Neural crest cell (in vitro differentiated cells): Measurements from ENCODE around the gene IGF2BP2. TPM values are rescaled to one million over a fixed set of nuclear protein-coding genes. Genes with fewer than 3 reads are reported as not detected.

ENCODE experiments used
- DNase-seq: peaks from one replicate; pipeline ENCODE4 v3.0.0; 2021; ENCODE audit warnings: low read depth, mixed read lengths, low spot score
- H3K27ac Mint-ChIP-seq: one replicate; pipeline ENCODE4 v1.8.0; 2021; ENCODE audit warnings: mild to moderate bottlenecking, mixed read lengths; ENCODE audit not compliant: unreplicated experiment
- H3K27me3 Mint-ChIP-seq: 2 replicates; pipeline ENCODE4 v1.8.0; 2021; ENCODE audit warnings: low read depth, mild to moderate bottlenecking, mixed read lengths
- H3K36me3 Mint-ChIP-seq: 2 replicates; pipeline ENCODE4 v1.8.0; 2021; ENCODE audit warnings: low read depth, mild to moderate bottlenecking, mixed read lengths
- H3K4me1 Mint-ChIP-seq: 2 replicates; pipeline ENCODE4 v1.8.0; 2021; ENCODE audit warnings: mixed read lengths
- H3K4me3 Mint-ChIP-seq: one replicate; pipeline ENCODE4 v1.8.0; 2021; ENCODE audit warnings: mild to moderate bottlenecking, mixed read lengths
- H3K9me3 Mint-ChIP-seq: 2 replicates; pipeline ENCODE4 v1.8.0; 2021; ENCODE audit warnings: mixed read lengths
- total RNA-seq: library from RNA; stranded (reverse); gene quantifications from 2 replicates; pipeline ENCODE4 v1.2.1, GENCODE V29; 2021
- TF ChIP-seq, protein P1 (sequence below): fragments of 200-600 bp; sonication (generic); conservative IDR thresholded peaks from 2 replicates; pipeline ENCODE4 v1.5.0; 2021; ENCODE audit warnings: antibody characterized with exemption, mild to moderate bottlenecking

Gene IGF2BP2
- total RNA-seq, 1 donor from 2014 or later, result 141 TPM

DNA sequence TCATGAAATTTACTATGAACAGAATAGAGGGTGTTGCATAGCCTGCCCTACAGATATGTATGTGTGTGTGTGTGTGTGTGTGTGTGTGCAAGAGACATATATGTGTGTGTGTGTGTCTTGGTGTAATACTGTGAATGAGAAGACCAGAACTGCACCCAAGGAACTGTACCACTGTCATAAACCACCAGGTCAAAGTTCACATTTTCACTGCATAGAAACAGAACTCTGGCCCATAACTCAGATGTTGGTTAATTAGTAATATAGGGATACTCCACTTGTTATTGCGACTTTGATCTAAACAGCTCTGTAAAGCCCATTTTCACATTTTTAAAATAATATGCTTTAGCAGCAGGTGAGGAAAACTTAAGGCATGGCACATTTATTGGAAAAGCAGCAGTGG is 111.8 kb downstream of the IGF2BP2 start:
- no peaks in the 10 kb centered on the region for H3K36me3 Mint-ChIP-seq
- no peaks in the 10 kb centered on the region for H3K27me3 Mint-ChIP-seq
- H3K4me1 Mint-ChIP-seq, result peaks cover 55% of the 10 kb centered on the region
- TF ChIP-seq, protein P1, sequence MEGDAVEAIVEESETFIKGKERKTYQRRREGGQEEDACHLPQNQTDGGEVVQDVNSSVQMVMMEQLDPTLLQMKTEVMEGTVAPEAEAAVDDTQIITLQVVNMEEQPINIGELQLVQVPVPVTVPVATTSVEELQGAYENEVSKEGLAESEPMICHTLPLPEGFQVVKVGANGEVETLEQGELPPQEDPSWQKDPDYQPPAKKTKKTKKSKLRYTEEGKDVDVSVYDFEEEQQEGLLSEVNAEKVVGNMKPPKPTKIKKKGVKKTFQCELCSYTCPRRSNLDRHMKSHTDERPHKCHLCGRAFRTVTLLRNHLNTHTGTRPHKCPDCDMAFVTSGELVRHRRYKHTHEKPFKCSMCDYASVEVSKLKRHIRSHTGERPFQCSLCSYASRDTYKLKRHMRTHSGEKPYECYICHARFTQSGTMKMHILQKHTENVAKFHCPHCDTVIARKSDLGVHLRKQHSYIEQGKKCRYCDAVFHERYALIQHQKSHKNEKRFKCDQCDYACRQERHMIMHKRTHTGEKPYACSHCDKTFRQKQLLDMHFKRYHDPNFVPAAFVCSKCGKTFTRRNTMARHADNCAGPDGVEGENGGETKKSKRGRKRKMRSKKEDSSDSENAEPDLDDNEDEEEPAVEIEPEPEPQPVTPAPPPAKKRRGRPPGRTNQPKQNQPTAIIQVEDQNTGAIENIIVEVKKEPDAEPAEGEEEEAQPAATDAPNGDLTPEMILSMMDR, result no peak
- H3K4me3 Mint-ChIP-seq, result no peak overlapping the region
- no peak for DNase-seq
- no peaks in the 10 kb centered on the region for H3K9me3 Mint-ChIP-seq
- no peak overlapping the region for H3K27ac Mint-ChIP-seq

DNA sequence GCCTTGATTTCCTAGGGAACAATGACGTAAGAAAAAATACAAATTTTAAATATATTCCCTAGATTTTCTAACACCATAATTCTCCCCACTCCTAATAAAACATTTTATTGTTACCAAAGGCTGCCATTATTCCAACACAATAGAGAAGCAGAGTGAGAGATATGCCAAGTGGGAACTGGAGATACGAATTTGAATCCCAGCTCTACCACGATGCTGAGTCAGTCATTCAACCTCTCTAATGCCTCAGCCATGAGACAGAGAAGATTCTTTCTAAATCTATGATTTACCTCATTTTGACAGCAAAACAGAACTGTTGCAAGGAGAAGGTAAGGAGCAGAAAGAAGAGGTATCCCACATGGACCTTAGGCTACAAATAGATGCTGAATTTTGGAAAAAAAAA is 112.5 kb downstream of the IGF2BP2 start:
- no peak for DNase-seq
- H3K9me3 Mint-ChIP-seq, result no peaks in the 10 kb centered on the region
- H3K36me3 Mint-ChIP-seq, result no peaks in the 10 kb centered on the region
- peaks cover 50% of the 10 kb centered on the region for H3K4me1 Mint-ChIP-seq
- H3K27ac Mint-ChIP-seq, result no peak overlapping the region
- H3K4me3 Mint-ChIP-seq, result no peak overlapping the region
- TF ChIP-seq, protein P1, result no peak
- H3K27me3 Mint-ChIP-seq, result no peaks in the 10 kb centered on the region

DNA sequence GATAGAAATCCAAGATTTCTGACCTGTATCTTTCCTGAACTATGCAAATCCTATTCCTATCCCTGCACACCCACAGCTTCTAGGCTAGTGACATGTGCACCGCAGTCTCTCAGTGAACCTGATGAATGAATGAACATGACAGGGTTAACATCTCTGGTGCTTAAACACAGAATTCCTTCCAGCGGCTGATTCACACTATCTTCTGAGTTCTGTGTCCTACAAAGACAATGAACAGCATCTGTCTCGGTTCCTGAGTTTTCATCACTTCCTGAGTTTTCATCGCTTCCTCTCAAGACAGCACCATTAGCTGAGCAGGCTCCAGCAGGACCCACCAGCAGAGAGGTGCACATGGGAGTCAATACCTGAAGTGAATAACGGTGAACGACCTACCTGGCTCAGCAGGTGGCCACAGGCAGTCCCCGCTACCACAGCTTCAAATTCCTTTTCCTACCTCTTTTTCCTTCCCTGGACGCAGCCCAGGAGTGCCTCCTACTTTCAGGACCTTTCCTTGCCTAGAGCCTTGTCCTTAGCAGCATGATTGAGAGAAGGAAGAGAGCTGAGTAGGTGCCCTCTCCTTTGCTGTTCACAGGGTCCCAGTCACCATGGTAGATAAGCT is 113.5 kb downstream of the IGF2BP2 start:
- DNase-seq, result no peak
- H3K27me3 Mint-ChIP-seq, result no peaks in the 10 kb centered on the region
- no peaks in the 10 kb centered on the region for H3K36me3 Mint-ChIP-seq
- TF ChIP-seq, protein P1, result no peak
- H3K4me3 Mint-ChIP-seq, result no peak overlapping the region
- peaks cover 40% of the 10 kb centered on the region for H3K4me1 Mint-ChIP-seq
- no peaks in the 10 kb centered on the region for H3K9me3 Mint-ChIP-seq
- peak overlapping the region; percentile 89 for H3K27ac Mint-ChIP-seq

DNA sequence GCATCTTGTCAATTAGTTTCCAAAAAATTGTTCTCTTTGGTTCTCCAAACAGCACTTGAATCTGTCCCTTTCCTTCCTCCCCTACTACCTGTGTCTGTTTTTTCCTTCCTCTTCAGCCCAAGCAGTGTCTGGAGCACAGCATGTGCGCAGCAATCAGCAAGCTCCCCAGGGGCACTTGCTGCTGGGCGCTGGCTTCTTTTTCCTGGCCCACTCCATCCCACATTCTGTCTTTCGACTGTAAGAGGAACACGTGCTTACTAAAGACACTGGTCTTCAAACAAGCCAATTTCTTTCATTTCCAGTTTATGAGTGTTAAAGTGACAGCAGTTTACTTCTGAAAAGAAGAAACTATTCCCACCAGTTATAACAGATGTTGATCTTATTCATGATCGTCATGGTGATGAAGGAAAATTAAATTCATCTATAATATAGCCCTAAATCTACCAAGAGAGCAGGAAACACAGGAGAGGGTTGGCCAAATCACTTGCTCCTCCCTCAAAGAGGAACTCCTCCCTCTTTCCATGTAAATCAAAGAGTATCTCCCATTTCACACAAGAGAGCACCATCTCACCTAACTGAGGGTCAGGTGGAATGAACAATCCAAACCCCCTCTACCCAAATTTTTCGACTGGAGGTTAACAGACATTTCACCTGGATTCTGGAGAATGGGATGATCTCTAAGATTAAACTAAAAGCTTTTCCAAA is 115.4 kb downstream of the IGF2BP2 start:
- TF ChIP-seq, protein P1, result no peak
- no peaks in the 10 kb centered on the region for H3K27me3 Mint-ChIP-seq
- H3K9me3 Mint-ChIP-seq, result no peaks in the 10 kb centered on the region
- no peak for DNase-seq
- H3K4me3 Mint-ChIP-seq, result no peak overlapping the region
- peaks cover 29% of the 10 kb centered on the region for H3K4me1 Mint-ChIP-seq
- H3K27ac Mint-ChIP-seq, result no peak overlapping the region
- H3K36me3 Mint-ChIP-seq, result no peaks in the 10 kb centered on the region

DNA sequence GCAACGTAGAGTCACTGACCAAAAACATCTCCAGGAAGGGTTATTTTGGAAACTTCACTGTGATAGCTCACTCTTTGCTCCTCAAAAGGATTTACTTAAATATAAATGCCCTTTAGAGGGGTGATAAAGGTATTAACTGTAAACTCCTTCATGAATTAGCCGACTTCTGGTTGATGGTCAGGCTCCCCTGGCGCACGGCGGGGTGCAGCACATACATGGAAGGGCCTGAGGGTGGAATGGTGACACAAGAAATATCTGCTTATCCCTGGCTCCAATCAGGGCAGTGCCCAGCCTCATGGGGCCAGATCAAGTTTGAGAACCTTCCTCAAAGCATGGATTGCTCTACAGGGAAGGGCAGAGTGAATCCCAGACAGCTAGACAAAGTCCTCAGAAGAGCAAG is 116.5 kb downstream of the IGF2BP2 start:
- H3K4me3 Mint-ChIP-seq, result no peak overlapping the region
- H3K9me3 Mint-ChIP-seq, result no peaks in the 10 kb centered on the region
- DNase-seq, result no peak
- H3K27me3 Mint-ChIP-seq, result no peaks in the 10 kb centered on the region
- peak overlapping the region; percentile 38 for H3K27ac Mint-ChIP-seq
- peaks cover 34% of the 10 kb centered on the region for H3K4me1 Mint-ChIP-seq
- TF ChIP-seq, protein P1, result no peak
- H3K36me3 Mint-ChIP-seq, result no peaks in the 10 kb centered on the region
